Amniotic epithelial cell (primary cell): Measurements from ENCODE around the gene MYD88.
"Not testable (repeated sequence)": the region's sequence is repeated elsewhere in the genome, so short reads cannot be mapped to it uniquely, and the experiment has no call there.

Experiments
- DNase-seq: peaks from one replicate; pipeline ENCODE4 v3.0.0-alpha.2; 2010; ENCODE audit warnings: low read depth

Gene MYD88

GRCh38 chr3:38142959-38143358 is 4.5 kb downstream of the MYD88 start:
- no peak for DNase-seq

- DNase-seq, result no peak
Observed at GRCh38 chr3:38143511-38143910, 5.0 kb downstream of the MYD88 start.

- no peak for DNase-seq
Observed at GRCh38 chr3:38146504-38146903, 8.0 kb downstream of the MYD88 start.

GRCh38 chr3:38147421-38147820 is 9.0 kb downstream of the MYD88 start:
- no peak for DNase-seq

GRCh38 chr3:38148311-38148882 is 9.9 kb downstream of the MYD88 start:
- DNase-seq, result no peak

GRCh38 chr3:38149708-38150107 is 11.2 kb downstream of the MYD88 start:
- no peak for DNase-seq

- DNase-seq, result no peak
Observed at GRCh38 chr3:38150780-38151528, 12.5 kb downstream of the MYD88 start.

GRCh38 chr3:38151667-38152265 is 13.3 kb downstream of the MYD88 start:
- no peak for DNase-seq

- DNase-seq, result no peak
Observed at GRCh38 chr3:38152609-38153008, 14.1 kb downstream of the MYD88 start.

GRCh38 chr3:38153221-38153620 is 14.8 kb downstream of the MYD88 start:
- DNase-seq, result no peak

- peak; percentile 98 for DNase-seq
Observed at GRCh38 chr3:38154033-38154494, 15.6 kb downstream of the MYD88 start.

- no peak for DNase-seq
Observed at GRCh38 chr3:38154625-38155255, 16.3 kb downstream of the MYD88 start.

GRCh38 chr3:38155825-38156224 is 17.4 kb downstream of the MYD88 start:
- no peak for DNase-seq

- no peak for DNase-seq
Observed at GRCh38 chr3:38157117-38157516, 18.7 kb downstream of the MYD88 start.

- DNase-seq, result no peak
Observed at GRCh38 chr3:38157595-38157994, 19.1 kb downstream of the MYD88 start.

- DNase-seq, result no peak
Observed at GRCh38 chr3:38158472-38158871, 20.0 kb downstream of the MYD88 start.

- DNase-seq, result not testable (repeated sequence)
Observed at GRCh38 chr3:38160704-38161103, 22.2 kb downstream of the MYD88 start.

GRCh38 chr3:38163117-38163840 is 24.8 kb downstream of the MYD88 start:
- no peak for DNase-seq

GRCh38 chr3:38163841-38164642 is 25.6 kb downstream of the MYD88 start:
- DNase-seq, result no peak

- DNase-seq, result no peak
Observed at GRCh38 chr3:38164643-38164951, 26.1 kb downstream of the MYD88 start.

- DNase-seq, result peak; percentile 100
Observed at GRCh38 chr3:38164952-38165721, 26.7 kb downstream of the MYD88 start, which contains the start of gene OXSR1. Gene OXSR1 (plus strand): TSS chr3:38165537. CDS start chr3:38165877, 340 bp downstream.
